ENCODE data around the gene ANKRD13D.
A peak's percentile ranks its signal among the peaks of the same experiment; 100 is the strongest.

Gene ANKRD13D

DNA sequence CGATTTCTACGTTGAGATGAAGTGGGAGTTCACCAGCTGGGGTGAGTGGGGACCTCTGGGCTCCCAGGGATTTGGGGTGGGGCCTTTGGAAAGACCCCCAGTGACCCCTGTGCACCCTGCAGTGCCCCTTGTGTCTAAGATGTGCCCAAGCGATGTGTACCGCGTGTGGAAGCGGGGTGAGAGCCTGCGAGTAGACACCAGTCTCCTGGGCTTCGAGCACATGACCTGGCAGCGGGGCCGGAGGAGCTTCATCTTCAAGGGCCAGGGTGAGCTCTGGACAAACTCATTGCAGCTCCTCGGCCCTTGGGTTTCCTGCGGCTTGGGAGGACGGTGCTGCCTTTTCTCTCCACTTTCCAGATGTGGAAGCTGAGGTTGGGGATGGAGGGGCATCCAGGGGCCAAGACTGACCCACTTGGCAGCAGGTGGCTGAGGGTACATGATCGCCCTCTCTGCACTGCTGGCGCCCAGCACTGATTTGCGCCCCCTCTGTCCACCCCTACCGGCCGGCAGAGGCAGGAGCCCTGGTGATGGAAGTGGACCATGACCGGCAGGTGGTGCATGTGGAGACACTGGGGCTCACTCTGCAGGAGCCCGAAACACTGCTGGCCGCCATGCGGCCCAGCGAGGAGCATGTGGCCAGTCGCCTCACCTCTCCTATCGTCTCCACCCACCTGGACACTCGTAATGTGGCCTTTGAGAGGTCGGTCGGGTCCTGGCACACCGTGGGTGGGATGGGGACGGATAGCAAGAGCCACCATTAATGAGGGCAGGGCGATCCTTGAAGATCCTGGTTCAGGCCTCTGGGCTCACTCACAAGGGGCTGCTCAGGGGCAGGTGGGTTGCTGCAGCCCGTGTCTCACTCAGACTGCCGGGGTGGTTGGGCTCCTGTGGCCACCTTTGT lies 2.6 kb downstream of the ANKRD13D start:
- H3K27ac ChIP-seq: no peak overlapping the region
- TF ChIP-seq ZFX (IDR thresholded peaks at IDR 0.05; ENCODE audit: borderline replicate concordance): no peak
- TF ChIP-seq, protein P1, sequence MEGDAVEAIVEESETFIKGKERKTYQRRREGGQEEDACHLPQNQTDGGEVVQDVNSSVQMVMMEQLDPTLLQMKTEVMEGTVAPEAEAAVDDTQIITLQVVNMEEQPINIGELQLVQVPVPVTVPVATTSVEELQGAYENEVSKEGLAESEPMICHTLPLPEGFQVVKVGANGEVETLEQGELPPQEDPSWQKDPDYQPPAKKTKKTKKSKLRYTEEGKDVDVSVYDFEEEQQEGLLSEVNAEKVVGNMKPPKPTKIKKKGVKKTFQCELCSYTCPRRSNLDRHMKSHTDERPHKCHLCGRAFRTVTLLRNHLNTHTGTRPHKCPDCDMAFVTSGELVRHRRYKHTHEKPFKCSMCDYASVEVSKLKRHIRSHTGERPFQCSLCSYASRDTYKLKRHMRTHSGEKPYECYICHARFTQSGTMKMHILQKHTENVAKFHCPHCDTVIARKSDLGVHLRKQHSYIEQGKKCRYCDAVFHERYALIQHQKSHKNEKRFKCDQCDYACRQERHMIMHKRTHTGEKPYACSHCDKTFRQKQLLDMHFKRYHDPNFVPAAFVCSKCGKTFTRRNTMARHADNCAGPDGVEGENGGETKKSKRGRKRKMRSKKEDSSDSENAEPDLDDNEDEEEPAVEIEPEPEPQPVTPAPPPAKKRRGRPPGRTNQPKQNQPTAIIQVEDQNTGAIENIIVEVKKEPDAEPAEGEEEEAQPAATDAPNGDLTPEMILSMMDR (IDR thresholded peaks at IDR 0.05): no peak

DNA sequence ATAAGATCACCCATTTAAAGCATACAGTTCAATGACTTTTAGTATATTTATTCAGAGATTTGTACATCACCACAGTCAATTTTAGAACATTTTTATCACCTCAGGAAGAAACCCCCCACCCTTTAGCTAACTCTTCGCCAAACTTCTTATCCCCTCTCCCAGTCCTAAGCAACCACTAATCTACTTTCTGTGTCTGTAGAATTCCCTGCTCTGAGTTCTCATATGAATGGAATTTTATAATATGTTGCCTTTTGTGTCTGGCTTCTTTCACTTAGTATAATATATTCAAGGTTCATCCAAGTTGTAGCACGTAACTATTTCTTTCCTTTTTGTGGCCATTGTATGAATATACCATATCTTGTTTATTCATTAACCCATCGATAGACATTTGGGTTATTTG lies 3.6 kb downstream of the ANKRD13D start:
- TF ChIP-seq, protein P1 (IDR thresholded peaks at IDR 0.05): no peak
- TF ChIP-seq ZFX (IDR thresholded peaks at IDR 0.05; ENCODE audit: borderline replicate concordance): no peak
- no peak overlapping the region for H3K27ac ChIP-seq

DNA sequence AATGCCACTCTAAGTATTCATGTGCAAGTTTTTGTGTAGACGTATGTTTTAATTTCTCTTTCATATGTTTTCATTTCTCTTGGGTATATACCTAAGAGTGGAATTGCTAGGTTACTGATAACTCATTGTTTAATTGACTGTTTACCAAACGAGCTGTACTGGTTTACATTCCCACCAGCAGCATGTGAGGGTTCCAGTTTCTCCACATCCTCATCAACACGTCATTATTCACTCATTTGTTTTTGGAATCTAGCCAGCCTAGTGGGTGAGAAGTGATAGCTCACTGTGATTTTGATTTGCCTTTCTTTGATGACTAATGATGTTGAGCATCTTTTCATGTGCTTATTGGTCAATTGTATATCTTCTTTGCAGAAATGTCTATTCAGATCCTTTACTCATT lies 4.0 kb downstream of the ANKRD13D start:
- no peak for TF ChIP-seq ZFX (IDR thresholded peaks at IDR 0.05; ENCODE audit: borderline replicate concordance)
- TF ChIP-seq, protein P1 (IDR thresholded peaks at IDR 0.05): no peak
- no peak overlapping the region for H3K27ac ChIP-seq

DNA sequence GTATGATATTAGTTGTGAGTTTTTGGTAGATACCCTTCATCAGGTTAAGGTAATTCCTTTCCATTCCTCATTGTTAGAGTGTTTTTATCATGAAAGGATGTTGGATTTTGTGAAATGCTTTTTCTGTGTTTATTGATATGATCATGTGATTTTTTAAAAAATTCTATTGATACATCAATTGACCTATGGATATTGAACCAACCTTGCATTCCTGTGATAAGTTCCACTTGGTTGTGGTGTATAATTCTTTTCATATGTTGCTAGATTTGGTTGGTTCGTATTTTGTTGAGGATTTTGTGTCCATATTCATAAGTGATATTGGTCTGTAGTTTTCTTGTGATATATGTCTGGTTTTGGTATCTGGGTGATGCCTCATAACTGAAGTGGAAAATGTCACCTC lies 6.7 kb downstream of the ANKRD13D start:
- H3K27ac ChIP-seq: no peak overlapping the region
- no peak for TF ChIP-seq ZFX (IDR thresholded peaks at IDR 0.05; ENCODE audit: borderline replicate concordance)
- TF ChIP-seq, protein P1 (IDR thresholded peaks at IDR 0.05): no peak

DNA sequence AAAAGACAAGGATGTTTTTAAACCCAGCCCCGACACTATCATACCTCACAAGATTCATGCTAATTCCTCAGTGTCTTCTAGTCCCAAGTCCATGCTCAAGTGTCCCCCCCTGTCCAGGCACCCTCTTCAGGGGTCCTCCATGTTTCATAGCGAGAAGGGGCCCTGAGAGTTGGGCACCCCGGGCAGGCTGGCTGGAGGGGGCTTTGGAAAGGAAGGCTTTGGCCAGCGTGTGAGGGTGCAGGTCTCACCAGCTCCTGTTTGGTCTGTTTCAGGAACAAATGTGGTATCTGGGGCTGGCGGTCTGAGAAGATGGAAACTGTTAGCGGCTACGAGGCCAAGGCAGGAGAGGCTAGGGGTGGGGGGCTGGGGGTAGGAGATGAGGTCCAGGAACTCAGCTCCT lies 9.7 kb downstream of the ANKRD13D start:
- H3K27ac ChIP-seq: no peak overlapping the region
- TF ChIP-seq, protein P1 (IDR thresholded peaks at IDR 0.05): no peak
- TF ChIP-seq ZFX (IDR thresholded peaks at IDR 0.05; ENCODE audit: borderline replicate concordance): no peak

DNA sequence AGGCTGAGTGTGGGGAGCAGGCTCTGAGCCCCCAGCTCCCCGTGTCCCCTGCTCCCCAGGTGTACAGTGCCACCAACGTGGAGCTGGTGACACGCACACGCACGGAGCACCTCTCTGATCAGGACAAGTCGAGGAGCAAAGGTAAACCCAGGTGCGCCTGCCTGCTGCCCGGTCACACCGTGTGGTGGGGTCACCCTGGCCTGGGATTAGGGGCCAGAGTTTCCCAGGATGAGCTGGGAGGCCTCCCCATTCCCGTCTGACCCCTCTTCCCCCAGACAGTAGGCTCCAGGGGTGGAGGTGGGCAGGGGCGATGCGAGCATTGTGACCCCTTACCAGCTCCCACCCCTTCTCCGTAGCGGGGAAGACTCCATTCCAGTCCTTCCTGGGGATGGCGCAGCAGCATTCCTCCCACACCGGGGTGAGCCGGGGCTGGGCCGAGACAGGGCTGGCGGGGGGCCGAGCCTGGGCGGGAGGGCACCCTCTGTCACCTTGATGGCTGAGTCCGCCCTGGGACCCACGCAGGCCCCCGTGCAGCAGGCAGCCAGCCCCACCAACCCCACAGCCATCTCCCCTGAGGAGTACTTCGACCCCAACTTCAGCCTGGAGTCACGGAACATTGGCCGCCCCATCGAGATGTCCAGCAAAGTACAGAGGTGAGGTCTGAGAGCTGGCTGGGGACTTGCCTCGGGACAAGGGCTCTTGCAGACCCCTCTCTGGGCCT lies 10.5 kb downstream of the ANKRD13D start:
- 0 out of 2 replicates have a peak overlapping the region, but pooled peaks have one; percentile 17 for H3K27ac ChIP-seq
- no peak for TF ChIP-seq ZFX (IDR thresholded peaks at IDR 0.05; ENCODE audit: borderline replicate concordance)
- TF ChIP-seq, protein P1 (IDR thresholded peaks at IDR 0.05): no peak
